DMS153 treated with DMSO at 0.1 percent for 48 hours (cell line): ENCODE data around the gene GZMM.
A peak's percentile ranks its signal among the peaks of the same experiment; 100 is the strongest.

Experiments
- DNase-seq: peaks from one replicate; lab custom pipeline; 2025; ENCODE audit not compliant: unreplicated experiment; lab: John Stamatoyannopoulos, UW

The GZMM gene

GRCh38 chr19:558770-559439 is 15.1 kb downstream of the GZMM start:
- no peak for DNase-seq

GRCh38 chr19:560121-560520 is 16.3 kb downstream of the GZMM start:
- no peak for DNase-seq

DNA sequence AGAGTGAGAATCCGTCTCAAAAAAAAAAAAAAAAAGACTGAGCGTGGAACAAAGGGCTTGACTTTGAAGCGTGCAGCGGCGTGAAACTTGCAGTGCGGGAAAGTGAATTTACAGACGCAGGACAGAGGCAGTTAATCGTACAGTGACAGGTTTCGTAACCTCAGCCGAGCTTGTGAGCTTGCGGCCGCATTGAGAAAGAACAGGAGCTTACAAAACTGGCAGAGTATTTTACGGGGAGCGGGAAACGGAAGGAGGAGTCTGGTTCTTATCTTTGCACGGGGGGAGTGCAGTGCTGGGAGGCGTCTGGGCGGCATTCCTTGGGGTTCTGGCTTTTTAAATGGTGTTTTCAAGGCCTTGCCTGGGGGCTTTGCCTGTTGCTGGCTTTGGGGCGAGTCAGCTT is 22.6 kb downstream of the GZMM start:
- DNase-seq: no peak

GRCh38 chr19:566844-567243 is 23.0 kb downstream of the GZMM start:
- no peak for DNase-seq

DNA sequence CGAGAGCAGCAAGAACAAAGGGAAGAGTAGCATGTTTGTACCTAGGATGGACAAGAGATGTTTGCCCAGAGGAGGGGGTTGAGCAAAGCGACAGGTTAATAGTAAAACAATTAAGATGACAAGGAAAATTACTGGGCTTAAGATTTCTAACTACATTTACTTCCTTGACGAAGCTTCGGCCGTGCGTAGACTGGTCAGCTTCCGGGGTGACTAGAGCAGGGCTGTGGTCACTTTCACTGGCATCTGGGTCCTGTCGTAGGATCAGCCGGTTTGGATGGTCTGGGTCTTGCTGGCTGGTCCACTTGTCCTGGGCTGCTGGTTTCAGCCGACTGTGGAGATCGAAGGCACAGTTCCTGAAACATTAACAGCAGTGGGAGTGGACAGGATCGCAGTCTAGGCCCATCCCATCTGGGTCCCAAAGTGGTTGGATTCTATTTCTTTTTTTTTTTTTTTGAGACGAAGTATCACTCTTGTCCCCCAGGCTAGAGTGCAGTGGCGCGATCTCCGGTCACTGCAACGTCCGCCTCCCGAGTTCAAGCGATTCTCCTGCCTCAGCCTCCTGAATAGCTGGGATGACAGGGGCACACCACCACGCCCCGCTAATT is 23.5 kb downstream of the GZMM start:
- no peak for DNase-seq

DNA sequence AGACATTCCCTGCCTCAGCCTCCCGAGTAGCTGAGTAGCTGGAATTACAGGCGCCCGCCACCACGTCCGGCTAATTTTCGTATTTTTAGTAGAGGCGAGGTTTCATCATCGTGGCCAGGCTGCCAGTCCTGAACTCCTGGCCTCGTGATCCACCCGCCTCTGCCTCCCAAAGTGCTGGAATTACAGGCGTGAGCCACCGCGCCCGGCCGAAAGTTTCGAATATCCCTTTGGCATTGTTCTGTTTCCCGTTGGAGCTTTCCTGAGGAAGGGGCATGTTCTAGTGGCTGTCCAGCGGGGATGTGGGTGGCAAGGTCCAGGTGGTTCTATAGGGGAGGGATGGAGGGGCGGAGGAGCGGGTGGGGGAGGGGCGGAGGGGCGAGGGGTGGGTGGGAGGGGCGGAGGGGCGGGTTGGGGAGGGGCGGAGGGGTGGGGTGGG is 26.4 kb downstream of the GZMM start:
- no peak for DNase-seq

DNA sequence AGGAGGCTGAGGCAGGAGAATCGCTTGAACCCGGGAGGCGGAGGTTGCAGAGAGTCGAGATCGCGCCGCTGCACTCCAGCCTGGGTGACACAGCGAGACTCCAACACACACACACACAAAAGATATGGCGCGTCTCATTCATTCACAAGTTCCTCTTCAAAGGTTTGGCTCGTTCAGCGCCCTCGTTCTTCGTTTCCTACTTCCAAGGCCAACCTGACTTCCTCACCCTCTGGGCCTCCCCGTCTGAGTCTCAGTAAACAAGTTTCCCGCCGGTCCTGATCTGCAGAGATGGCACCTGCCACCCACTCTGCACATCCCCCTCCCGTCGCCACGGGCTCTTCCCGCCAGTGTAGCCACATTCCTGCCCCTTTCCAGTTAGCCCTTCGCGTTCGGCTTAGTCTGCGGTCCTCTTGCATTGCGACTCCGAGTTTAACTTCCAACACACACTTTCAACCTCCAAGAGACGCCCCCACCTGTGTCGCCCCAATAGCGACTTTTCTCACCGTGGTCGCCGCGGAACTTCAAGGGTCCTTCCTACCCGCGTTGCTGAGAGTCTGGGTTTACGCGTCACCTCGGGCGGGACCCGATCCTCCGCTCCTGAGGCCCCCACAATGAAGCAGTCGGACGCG is 27.2 kb downstream of the GZMM start:
- DNase-seq: no peak

DNA sequence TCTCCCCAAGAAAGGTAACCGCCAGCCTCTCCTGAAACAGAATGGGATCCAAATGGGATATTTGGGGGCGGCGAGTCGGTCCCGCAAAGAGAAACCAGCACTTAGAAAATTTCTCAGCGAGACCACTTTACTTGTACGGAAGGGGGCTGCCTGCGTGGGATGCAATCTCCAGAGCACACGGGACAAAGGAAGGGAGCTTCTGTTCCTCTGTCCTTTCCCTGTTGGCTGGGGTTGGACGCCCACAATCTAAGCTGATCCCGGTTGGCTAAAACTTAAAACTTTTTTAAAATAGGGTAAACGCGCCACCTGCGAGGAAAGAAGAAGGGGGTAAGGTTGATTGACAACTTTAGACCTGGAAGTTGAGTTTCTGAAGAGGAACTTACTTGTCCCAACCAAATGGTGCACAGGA is 27.7 kb downstream of the GZMM start:
- no peak for DNase-seq

GRCh38 chr19:572140-572742 is 28.4 kb downstream of the GZMM start, which contains the start of gene BSG:
Gene BSG, plus strand, starts transcription at chr19:572596. Its CDS starts 39 bp downstream, at chr19:572635.
- peak; percentile 61 for DNase-seq

- DNase-seq: no peak
Measured at GRCh38 chr19:572743-573518, 29.1 kb downstream of the GZMM start.

DNA sequence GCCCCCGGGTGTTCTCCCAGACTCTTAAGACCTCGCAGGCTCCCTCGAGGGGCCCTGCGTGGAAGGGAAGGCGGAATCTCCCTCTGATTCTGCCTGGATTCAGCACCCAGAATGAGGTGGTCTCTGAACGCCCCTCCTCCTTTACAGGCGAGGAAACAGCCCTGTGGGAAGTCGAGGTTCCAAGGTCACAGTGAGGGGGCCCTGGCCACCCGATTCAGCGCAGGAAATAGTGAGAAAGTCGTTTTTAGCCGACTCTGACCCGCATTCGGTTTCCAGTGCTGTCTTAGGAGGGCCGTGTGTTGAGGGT is 29.6 kb downstream of the GZMM start:
- DNase-seq: no peak

GRCh38 chr19:574658-575526 is 31.0 kb downstream of the GZMM start:
- DNase-seq: no peak

- no peak for DNase-seq
Measured at GRCh38 chr19:575527-576506, 32.0 kb downstream of the GZMM start.

GRCh38 chr19:576768-577438 is 33.0 kb downstream of the GZMM start:
- no peak for DNase-seq

GRCh38 chr19:577439-578392 is 33.9 kb downstream of the GZMM start:
- DNase-seq: no peak

DNA sequence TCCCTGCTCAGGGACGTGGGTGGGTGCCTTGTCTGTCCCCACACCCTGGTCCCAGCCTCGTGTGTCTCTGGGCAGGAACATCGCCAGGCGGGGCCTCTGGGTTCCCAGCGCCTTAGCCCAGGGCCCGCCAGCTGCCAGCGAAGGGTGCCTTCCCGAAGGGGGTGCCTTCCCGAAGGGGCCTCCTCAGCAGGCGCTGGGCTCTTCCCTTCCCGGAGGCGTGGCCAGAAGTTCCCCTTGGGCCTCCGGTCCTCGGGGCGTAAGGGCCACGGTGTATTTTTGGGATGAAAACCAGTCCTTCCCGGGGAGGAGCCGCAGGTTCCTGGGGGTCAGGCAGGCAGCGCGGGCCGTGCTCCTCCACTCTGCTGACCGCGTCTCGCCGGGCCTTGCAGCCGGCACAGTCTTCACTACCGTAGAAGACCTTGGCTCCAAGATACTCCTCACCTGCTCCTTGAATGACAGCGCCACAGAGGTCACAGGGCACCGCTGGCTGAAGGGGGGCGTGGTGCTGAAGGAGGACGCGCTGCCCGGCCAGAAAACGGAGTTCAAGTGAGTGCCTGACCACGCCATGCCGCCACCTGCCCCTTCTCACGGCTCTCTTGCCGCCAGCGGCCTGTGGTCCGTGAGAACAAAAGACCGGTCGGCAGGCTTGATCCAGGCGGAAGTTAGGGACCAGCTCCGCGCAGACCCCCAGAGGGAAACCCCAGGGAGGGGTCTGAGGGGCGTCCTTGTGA is 35.4 kb downstream of the GZMM start:
- no peak for DNase-seq

DNA sequence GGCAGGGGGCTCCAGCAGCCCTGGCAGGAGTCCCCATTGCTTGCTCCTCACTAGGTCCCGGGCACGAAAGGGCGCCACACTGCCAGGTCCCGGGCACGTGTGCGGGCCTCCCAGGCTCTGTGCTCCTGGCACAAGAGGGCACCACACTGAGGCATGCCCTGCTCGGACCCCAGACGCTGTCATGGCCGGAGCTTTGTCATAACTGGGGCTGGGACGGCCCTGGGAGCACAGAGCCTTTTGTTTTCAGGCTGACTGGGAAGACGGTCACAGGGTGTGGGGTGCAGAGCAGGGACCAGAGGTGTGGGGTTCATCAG is 35.9 kb downstream of the GZMM start:
- DNase-seq: no peak
